ENCODE results near the gene ST6GAL1.
"Not testable (repeated sequence)": the region's sequence is repeated elsewhere in the genome, so short reads cannot be mapped to it uniquely, and the experiment has no call there.

Gene ST6GAL1

DNA sequence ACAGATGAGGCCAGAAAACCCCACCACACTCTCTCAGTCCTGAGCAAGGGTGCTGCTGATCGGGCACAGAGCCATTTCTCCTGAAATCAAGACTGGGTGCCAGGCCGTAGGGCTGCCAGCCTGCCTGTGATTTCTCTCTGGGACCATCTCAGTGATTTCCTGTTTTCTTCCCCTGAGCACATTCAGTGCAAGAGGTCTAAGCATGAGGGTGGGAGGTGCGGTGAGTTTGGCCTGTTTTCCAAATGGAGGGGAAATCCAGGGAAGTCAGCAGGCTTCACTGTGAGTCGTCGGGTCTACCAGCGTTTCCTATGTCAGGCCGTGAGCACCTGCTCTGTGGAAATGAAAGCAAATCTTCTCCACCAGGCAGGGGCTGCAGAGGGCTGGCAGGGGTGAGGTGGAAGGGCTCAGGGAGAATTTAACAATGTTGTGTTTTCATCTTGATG lies 82.3 kb downstream of the ST6GAL1 start:
- peaks cover 10% of the 10 kb centered on the region for H3K4me1 ChIP-seq (ENCODE audit: control insufficient read depth, insufficient read depth, low read length)
- peak overlapping the region; percentile 42 for H3K9ac ChIP-seq (ENCODE audit: low read length)
- H3K4me3 ChIP-seq (ENCODE audit: low read length), result no peak overlapping the region
- no peaks in the 10 kb centered on the region for H3K27me3 ChIP-seq (ENCODE audit: control insufficient read depth, insufficient read depth, low read length)
- H3K36me3 ChIP-seq (ENCODE audit: control insufficient read depth, insufficient read depth, low read length), result no peaks in the 10 kb centered on the region
- H3K9me3 ChIP-seq (ENCODE audit: control insufficient read depth, low read length), result no peaks in the 10 kb centered on the region

- Histone ChIP-seq H3K4me3 (ENCODE audit: low read length) (no peak overlapping the region), H3K9me3 (ENCODE audit: control insufficient read depth, low read length) (no peaks in the 10 kb centered on the region), H3K27me3 (ENCODE audit: control insufficient read depth, insufficient read depth, low read length) (no peaks in the 10 kb centered on the region), H3K36me3 (ENCODE audit: control insufficient read depth, insufficient read depth, low read length) (no peaks in the 10 kb centered on the region), H3K9ac (ENCODE audit: low read length) (no peak overlapping the region), H3K4me1 (ENCODE audit: control insufficient read depth, insufficient read depth, low read length) (peaks cover 10% of the 10 kb centered on the region)
Measured at GRCh38 chr3:187013159-187013716, 82.9 kb downstream of the ST6GAL1 start.

DNA sequence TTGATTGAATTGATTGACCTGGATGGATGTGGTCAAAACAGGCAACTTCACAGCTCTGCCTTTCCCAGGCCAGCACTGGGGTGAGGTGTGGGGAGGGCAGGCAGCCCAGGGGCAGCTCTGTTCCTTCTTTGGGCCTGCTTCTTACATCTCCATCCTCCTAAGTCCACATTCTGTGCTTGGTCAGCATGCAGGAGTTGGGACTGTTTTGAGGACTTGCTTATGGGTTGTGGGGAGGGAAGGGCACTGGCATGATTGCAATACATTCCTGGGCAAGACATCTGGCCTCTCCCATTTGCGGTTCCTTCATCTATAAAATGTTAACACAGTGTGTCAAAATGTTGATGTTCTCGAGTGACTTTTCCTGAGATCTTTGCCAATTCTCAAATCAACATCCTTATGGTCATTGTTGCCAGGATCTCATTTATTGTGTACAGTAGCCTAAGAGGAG lies 84.1 kb downstream of the ST6GAL1 start:
- Histone ChIP-seq H3K27me3 (ENCODE audit: control insufficient read depth, insufficient read depth, low read length) (no peaks in the 10 kb centered on the region), H3K36me3 (ENCODE audit: control insufficient read depth, insufficient read depth, low read length) (no peaks in the 10 kb centered on the region), H3K9ac (ENCODE audit: low read length) (no peak overlapping the region), H3K9me3 (ENCODE audit: control insufficient read depth, low read length) (no peaks in the 10 kb centered on the region), H3K4me3 (ENCODE audit: low read length) (no peak overlapping the region), H3K4me1 (ENCODE audit: control insufficient read depth, insufficient read depth, low read length) (peaks cover 13% of the 10 kb centered on the region)

DNA sequence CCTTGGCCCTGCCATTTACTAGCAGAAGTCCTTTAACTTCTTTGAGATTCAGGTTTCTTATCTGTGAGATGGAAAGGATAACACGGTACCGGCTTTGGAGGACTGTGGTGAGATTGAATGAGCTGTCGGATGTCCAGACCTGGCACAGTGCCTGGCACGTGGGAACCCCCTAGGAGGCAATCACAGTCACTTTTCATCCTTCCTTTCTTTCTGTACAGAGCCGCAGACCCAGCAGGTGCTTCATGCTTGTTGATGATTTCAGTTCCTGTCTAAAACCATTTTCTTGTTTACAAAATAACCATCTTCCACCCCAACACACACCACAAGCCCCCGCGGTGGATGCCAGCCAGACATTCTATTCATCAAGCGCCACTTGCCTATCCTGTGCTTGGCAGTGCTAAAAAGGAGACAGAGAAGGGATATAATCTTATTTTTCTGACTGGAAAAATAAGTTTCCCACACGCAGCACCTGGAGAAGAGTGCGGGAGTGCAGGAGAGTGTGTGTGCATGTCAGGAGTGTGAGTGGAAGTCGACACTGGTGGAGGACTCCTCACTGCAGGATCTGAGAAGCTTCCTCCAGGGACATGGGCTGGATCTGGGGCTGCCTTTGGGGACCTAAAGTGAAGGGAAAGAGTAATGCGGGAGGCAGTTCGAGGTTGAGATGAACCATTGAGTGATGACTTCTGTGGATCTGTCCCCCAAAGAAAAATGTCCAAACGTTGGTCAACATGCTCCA lies 85.7 kb downstream of the ST6GAL1 start:
- H3K4me3 ChIP-seq (ENCODE audit: low read length), result no peak overlapping the region
- H3K36me3 ChIP-seq (ENCODE audit: control insufficient read depth, insufficient read depth, low read length), result no peaks in the 10 kb centered on the region
- H3K9ac ChIP-seq (ENCODE audit: low read length), result no peak overlapping the region
- H3K27me3 ChIP-seq (ENCODE audit: control insufficient read depth, insufficient read depth, low read length), result no peaks in the 10 kb centered on the region
- peaks cover 21% of the 10 kb centered on the region for H3K4me1 ChIP-seq (ENCODE audit: control insufficient read depth, insufficient read depth, low read length)
- no peaks in the 10 kb centered on the region for H3K9me3 ChIP-seq (ENCODE audit: control insufficient read depth, low read length)

- H3K9ac ChIP-seq (ENCODE audit: low read length), result no peak overlapping the region
- H3K27me3 ChIP-seq (ENCODE audit: control insufficient read depth, insufficient read depth, low read length), result no peaks in the 10 kb centered on the region
- no peaks in the 10 kb centered on the region for H3K36me3 ChIP-seq (ENCODE audit: control insufficient read depth, insufficient read depth, low read length)
- no peak overlapping the region for H3K4me3 ChIP-seq (ENCODE audit: low read length)
- no peaks in the 10 kb centered on the region for H3K9me3 ChIP-seq (ENCODE audit: control insufficient read depth, low read length)
- peaks cover 21% of the 10 kb centered on the region for H3K4me1 ChIP-seq (ENCODE audit: control insufficient read depth, insufficient read depth, low read length)
Measured at GRCh38 chr3:187016639-187017345, 86.5 kb downstream of the ST6GAL1 start.

DNA sequence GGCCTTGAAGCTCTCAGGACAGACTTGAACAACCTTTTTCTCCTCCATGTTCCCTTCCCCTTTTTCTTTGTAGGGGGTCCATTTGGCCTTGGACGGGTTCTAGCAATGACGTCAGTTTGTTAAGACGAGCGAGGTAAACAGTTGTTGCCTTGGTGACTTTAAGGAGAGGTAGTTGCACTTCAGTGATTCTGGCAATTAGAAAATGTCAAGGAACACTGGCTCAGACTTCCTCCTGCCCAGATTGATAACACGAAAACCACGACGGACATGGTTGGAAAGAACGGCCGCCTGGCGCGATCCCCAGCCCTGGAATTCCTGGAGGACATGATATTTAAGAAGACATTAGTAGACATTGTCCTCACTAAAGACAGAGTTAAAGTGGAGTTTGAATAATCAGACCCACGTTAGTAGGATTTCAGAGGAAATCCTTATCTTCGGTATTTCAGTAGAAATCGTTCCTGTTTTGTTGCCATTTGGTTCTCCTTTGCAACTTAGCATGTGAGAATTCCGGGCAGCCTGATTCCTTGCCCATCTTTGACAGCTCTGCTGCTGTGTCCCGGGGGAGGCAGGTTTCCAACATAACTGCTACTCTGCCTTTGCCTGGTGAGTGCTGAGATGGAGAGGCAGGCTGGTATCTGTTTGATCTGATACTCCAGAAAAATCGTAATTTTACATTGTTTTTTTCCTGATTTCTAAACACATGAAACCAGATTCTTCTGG lies 87.3 kb downstream of the ST6GAL1 start:
- Histone ChIP-seq H3K4me3 (ENCODE audit: low read length) (no peak overlapping the region), H3K36me3 (ENCODE audit: control insufficient read depth, insufficient read depth, low read length) (no peaks in the 10 kb centered on the region), H3K27me3 (ENCODE audit: control insufficient read depth, insufficient read depth, low read length) (no peaks in the 10 kb centered on the region), H3K9ac (ENCODE audit: low read length) (no peak overlapping the region), H3K9me3 (ENCODE audit: control insufficient read depth, low read length) (no peaks in the 10 kb centered on the region), H3K4me1 (ENCODE audit: control insufficient read depth, insufficient read depth, low read length) (peaks cover 17% of the 10 kb centered on the region)

DNA sequence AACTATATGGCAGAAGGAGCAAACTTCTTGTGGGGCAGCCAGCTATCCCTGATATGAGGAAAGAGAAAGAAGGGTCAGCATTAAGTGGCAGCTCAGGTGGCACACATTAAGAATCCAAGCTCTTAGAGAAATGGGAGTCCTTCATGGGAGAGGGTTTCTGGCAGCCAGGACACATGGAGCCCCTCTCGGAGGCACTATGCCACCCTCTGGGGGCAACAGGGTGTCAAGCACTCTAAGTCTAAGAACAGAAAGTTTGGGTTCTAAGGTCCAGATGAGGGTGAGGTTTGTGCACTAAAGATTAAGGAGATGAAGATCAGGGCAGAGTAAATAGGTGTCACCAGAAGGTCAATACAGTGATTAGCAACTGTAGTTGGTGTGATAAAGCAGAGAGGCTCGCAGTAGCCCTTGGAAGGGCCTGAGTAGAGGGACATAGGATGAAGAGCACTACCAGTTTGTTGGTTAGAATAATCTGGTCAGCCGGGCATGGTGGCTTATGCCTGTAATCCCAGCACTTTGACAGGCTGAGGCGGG lies 89.3 kb downstream of the ST6GAL1 start:
- H3K4me1 ChIP-seq (ENCODE audit: control insufficient read depth, insufficient read depth, low read length), result peaks cover 11% of the 10 kb centered on the region
- H3K9me3 ChIP-seq (ENCODE audit: control insufficient read depth, low read length), result no peaks in the 10 kb centered on the region
- H3K4me3 ChIP-seq (ENCODE audit: low read length), result no peak overlapping the region
- no peak overlapping the region for H3K9ac ChIP-seq (ENCODE audit: low read length)
- H3K27me3 ChIP-seq (ENCODE audit: control insufficient read depth, insufficient read depth, low read length), result no peaks in the 10 kb centered on the region
- no peaks in the 10 kb centered on the region for H3K36me3 ChIP-seq (ENCODE audit: control insufficient read depth, insufficient read depth, low read length)

- H3K4me3 ChIP-seq (ENCODE audit: low read length), result no peak overlapping the region
Measured at GRCh38 chr3:187020376-187020775, 90.0 kb downstream of the ST6GAL1 start.

GRCh38 chr3:187021748-187022402 lies 91.5 kb downstream of the ST6GAL1 start:
- H3K9ac ChIP-seq (ENCODE audit: low read length), result no peak overlapping the region
- H3K36me3 ChIP-seq (ENCODE audit: control insufficient read depth, insufficient read depth, low read length), result no peaks in the 10 kb centered on the region
- peaks cover 17% of the 10 kb centered on the region for H3K4me1 ChIP-seq (ENCODE audit: control insufficient read depth, insufficient read depth, low read length)
- no peaks in the 10 kb centered on the region for H3K9me3 ChIP-seq (ENCODE audit: control insufficient read depth, low read length)
- H3K27me3 ChIP-seq (ENCODE audit: control insufficient read depth, insufficient read depth, low read length), result no peaks in the 10 kb centered on the region
- H3K4me3 ChIP-seq (ENCODE audit: low read length), result no peak overlapping the region

More at GRCh38 chr3:187020376-187020775, 90.0 kb downstream of the ST6GAL1 start:
- H3K9me3 ChIP-seq (ENCODE audit: control insufficient read depth, low read length), result no peaks in the 10 kb centered on the region
- H3K36me3 ChIP-seq (ENCODE audit: control insufficient read depth, insufficient read depth, low read length), result no peaks in the 10 kb centered on the region
- no peaks in the 10 kb centered on the region for H3K27me3 ChIP-seq (ENCODE audit: control insufficient read depth, insufficient read depth, low read length)
- peaks cover 11% of the 10 kb centered on the region for H3K4me1 ChIP-seq (ENCODE audit: control insufficient read depth, insufficient read depth, low read length)
- H3K9ac ChIP-seq (ENCODE audit: low read length), result no peak overlapping the region

DNA sequence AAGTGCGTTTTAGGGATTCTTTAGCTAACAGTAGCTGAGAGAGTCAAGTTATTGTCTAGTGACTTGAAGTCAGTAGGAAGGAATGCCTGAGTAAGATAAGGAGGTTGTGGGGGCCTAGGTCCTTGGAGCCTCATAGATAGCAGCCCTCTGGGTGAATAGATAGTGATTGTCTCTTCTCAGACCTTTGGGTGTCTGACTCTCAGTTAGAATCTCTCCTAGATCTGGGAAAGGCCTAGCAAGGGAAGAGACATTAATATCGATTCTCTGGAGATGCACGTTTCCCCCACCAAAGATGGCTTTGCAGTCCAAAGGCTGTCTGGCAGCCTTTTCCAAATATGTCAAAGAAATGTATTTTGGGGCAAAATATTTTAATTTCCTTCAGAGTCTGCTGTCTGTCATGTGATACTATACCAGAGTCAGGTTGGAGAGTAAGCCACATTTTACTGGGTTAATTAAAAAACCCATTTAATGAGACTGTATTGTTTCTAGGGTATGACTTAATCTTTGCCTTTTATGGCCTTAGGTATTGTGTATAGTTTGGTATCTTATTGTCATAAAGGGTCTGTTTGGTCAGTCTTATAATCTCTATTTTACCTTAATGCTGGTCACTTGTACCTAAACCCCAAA lies 92.2 kb downstream of the ST6GAL1 start:
- Histone ChIP-seq H3K27me3 (ENCODE audit: control insufficient read depth, insufficient read depth, low read length) (no peaks in the 10 kb centered on the region), H3K4me3 (ENCODE audit: low read length) (no peak overlapping the region), H3K9ac (ENCODE audit: low read length) (no peak overlapping the region), H3K9me3 (ENCODE audit: control insufficient read depth, low read length) (no peaks in the 10 kb centered on the region), H3K4me1 (ENCODE audit: control insufficient read depth, insufficient read depth, low read length) (peaks cover 17% of the 10 kb centered on the region), H3K36me3 (ENCODE audit: control insufficient read depth, insufficient read depth, low read length) (no peaks in the 10 kb centered on the region)

DNA sequence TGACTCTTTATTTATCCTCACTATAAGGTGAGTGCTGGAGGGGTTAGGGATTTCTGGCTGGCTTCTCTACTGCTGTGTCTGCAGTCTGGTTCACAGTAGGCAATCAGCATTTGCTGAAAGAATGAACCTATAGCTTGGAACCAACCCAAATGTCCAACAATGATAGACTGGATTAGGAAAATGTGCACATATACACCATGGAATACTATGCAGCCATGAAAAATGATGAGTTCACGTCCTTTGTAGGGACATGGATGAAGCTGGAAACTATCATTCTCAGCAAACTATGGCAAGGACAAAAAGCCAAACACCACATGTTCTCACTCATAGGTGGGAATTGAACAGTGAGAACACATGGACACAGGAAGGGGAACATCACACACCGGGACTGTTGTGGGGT lies 93.0 kb downstream of the ST6GAL1 start:
- H3K4me3 ChIP-seq (ENCODE audit: low read length); H3K27me3 ChIP-seq (ENCODE audit: control insufficient read depth, insufficient read depth, low read length); H3K36me3 ChIP-seq (ENCODE audit: control insufficient read depth, insufficient read depth, low read length); H3K9ac ChIP-seq (ENCODE audit: low read length); H3K9me3 ChIP-seq (ENCODE audit: control insufficient read depth, low read length): not testable (repeated sequence)
- H3K4me1 ChIP-seq (ENCODE audit: control insufficient read depth, insufficient read depth, low read length), result peaks cover 17% of the 10 kb centered on the region

Measured in mucosa of stomach (tissue), 1 donor.